ENCODE measurements around the gene SENP8. TPM values are rescaled to one million over a fixed set of nuclear protein-coding genes. Genes with fewer than 3 reads are reported as not detected.
"Not testable (repeated sequence)": the region's sequence is repeated elsewhere in the genome, so short reads cannot be mapped to it uniquely, and the experiment has no call there.

Gene SENP8
- total RNA-seq, 1 donor from 2014 or later, result 1.2 TPM

GRCh38 chr15:72155635-72156616 is 37.7 kb downstream of the SENP8 start:
- DNase-seq, result peak; percentile 91

- no peak for DNase-seq
Measured at GRCh38 chr15:72156928-72157327, 38.7 kb downstream of the SENP8 start.

DNA sequence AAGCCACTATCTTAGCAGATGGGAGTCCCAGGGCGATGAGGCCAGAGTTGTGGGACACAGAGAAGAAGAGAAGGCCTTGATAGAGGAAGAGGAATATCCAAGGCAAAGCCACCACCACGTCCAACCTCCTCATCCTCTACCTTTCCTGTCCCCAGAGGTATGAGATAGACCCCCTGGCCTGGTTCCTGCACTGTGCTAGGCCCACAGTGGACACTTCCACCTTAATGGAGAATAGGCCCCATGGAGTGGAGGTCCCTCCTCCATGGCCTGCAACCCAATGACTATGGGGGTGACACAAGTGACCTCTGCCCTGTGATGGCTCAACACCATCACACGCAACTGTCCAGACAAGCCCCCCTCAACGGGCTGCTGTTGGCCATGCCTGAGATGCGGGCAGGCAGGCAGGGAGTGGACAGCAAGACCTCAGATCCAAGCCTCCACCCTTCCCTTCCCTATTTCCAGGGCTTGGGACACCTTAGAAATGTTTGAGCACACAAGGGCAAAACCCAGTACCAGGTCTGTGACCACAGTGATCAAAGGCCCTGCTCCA is 42.6 kb downstream of the SENP8 start:
- no peak for DNase-seq

GRCh38 chr15:72161361-72162132 is 43.3 kb downstream of the SENP8 start:
- no peak for DNase-seq

GRCh38 chr15:72162569-72162968 is 44.4 kb downstream of the SENP8 start:
- no peak for DNase-seq

GRCh38 chr15:72163719-72164118 is 45.5 kb downstream of the SENP8 start:
- DNase-seq, result no peak

GRCh38 chr15:72166716-72167417 is 48.7 kb downstream of the SENP8 start:
- DNase-seq, result no peak

DNA sequence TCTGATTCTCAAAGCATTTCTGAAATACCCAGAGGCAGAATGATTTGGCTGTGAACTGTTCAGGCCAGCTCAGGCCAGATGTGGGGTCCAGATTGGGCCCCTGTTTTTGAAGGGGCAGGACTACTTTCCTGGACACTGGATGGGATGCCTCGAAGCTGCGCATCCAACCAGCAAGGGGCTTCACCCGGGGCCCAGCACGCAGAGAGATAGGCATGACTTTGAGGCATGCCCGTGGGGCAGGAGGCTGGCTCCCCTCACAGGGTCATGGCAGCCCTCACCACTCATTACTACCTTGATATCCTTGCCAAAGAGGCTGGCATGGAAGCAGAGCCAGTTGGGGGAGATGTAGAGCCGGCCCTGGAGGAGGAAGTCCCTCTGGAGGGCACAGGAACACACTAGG is 49.2 kb downstream of the SENP8 start:
- no peak for DNase-seq

GRCh38 chr15:72168131-72168807 is 50.1 kb downstream of the SENP8 start:
- DNase-seq, result no peak

- DNase-seq, result no peak
Measured at GRCh38 chr15:72168808-72169190, 50.6 kb downstream of the SENP8 start.

DNA sequence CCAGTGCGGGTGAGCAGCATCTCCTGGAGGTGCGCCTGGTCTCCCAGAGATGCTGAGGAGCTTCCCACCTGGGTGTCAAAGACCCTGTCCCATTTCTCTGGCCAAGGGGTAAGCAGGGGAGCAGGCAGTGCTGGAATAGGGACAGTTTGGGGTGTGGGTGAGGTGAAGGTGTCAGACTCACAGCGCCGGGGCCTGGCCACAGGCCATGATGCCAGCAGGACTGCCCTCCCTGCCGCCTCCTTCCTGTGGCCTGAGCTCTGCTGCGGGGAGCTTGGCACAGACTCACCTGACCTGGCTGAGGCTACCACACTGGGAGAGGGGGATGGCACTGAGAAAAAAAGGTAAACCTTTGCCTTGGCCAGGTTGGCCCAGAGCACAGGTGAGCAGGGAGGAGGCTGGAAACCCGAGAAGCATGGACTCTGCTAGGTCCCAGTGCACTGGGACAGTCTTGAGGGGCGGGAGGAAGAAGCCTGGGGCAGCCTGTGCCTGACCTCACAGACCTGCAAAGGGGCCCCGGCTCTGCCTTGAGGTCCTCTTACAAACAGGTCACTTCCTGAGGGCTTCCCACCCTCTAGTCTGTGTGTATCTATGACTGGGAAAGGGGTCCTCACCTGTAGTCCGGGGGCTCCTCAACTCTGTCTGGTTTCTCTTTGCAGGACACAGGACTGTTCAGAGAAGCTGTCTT is 51.2 kb downstream of the SENP8 start:
- no peak for DNase-seq

DNA sequence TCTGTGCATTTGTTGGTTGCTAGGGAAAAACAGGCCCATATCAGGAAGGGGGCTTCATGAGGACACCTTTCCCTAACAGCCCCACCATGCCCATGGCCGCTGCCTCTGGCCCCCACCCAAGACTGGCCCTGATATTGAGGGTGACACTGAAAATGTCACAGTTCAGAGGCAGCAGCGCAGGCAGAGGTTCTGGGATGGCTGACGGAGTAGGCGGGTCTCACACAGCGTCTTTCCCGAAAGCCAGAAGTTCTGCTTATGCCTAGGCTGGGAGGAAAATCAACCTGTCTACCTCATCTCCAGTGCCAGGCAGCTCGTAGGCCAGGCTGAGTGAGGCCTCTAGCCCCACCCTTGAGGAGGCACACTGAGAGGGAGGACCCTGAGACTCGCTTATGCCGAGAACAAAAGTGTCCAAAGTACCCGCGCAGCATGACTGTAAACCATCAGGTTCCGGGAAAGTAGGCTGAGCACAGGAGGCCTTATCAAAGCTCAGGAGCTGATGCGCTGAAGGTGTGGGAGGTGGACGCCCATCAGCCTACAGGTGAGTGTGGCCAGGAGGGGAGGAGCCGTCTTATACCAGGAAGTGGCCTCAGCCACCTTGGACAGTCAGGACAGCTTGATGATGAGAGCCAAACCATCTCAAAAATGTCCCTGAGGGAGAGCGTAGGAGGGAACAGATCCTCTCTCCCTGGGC is 51.9 kb downstream of the SENP8 start:
- no peak for DNase-seq

- no peak for DNase-seq
Measured at GRCh38 chr15:72170691-72171090, 52.5 kb downstream of the SENP8 start.

- DNase-seq, result not testable (repeated sequence)
Measured at GRCh38 chr15:72171978-72172377, 53.8 kb downstream of the SENP8 start.

GRCh38 chr15:72172796-72173195 is 54.6 kb downstream of the SENP8 start:
- no peak for DNase-seq

GRCh38 chr15:72173401-72173800 is 55.2 kb downstream of the SENP8 start:
- no peak for DNase-seq

GRCh38 chr15:72173864-72174550 is 55.8 kb downstream of the SENP8 start:
- no peak for DNase-seq

DNA sequence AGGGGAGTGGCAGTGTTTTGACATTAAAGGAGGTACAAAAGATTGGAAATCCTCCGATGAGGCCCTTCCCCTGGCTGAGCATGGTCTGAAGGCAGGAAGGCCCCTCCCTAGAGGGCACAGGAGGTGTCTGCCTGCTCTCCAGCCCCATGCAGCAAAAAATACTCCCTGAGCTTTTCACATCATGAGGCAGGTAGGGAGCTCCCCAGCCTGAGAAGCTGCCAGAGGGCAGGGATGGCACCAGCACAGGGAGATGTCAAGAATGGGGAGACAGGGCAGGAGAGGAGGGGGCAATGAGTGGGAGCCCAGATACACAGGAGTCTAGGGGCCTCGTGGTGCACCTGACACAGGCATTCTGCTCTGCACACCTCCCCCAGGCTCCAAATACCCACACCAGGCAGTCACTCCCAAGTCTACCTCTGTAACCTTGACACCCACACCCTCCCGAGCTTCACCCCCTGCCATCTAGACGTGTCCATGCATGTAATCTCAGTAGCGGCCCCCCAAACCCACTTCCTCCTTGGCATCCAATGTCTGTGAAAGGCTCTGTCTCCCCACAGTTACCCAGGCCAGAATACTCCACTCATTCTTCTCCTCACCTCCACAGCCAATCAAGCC is 56.5 kb downstream of the SENP8 start:
- DNase-seq, result no peak

GRCh38 chr15:72175186-72176044 is 57.2 kb downstream of the SENP8 start:
- no peak for DNase-seq

All from dermis blood vessel endothelial cell (primary cell).